K562 (cell line): ENCODE results near the gene IMMP2L. TPM values are rescaled to one million over a fixed set of nuclear protein-coding genes. Genes with fewer than 3 reads are reported as not detected.

ENCODE experiments used
- ATAC-seq: fragments of 200-7000 bp; cut with Tn5 transposase; 3 replicates; pipeline ENCODE4 v1.9.1; 2020; ENCODE audit warnings: moderate library complexity
- BruUV-seq: library from RNA; stranded (reverse); fragments of 400-500 nt; replicated peaks from 2 replicates; lab custom pipeline; 2021; lab: Mats Ljungman, UMichigan
- CTCF ChIA-PET: fragments of 300-600 bp; formaldehyde crosslinking; extraction: SDS; loops from one replicate; lab custom pipeline; 2021; ENCODE audit warnings: low intra/inter-chr PET ratio; lab: Yijun Ruan, JAX
- POLR2A ChIA-PET: fragments of 300-600, 350-650 bp; sonication (Branson Sonifier 250); formaldehyde crosslinking; extraction: SDS; loops from one replicate; lab custom pipeline; 2021; ENCODE audit warnings: antibody characterized with exemption, inconsistent platforms; lab: Yijun Ruan, JAX
- DNase-seq, 4 experiments: peaks; one replicate each; pipeline versions ENCODE4 v3.0.0 to v3.0.0-alpha.2; 2011 to 2018; ENCODE audit warnings: low spot score in 3 of 4, mixed read lengths in 3 of 4; ENCODE audit errors: extremely low read depth in 1 of 4
- FAIRE-seq: peaks from 2 replicates; lab custom pipeline; 2011; peaks lifted over from hg19 to GRCh38; lab: Jason Lieb, UNC
- H2AFZ ChIP-seq: 2 replicates; pipeline ENCODE4 v1.6.0; 2011; ENCODE audit warnings: low read depth, low read length, control low read depth, inconsistent platforms
- H3K27ac ChIP-seq: fragments of 200-600 bp; 3 replicates; pipeline ENCODE4 v1.8.0; 2011; ENCODE audit warnings: low read depth, mild to moderate bottlenecking, control low read depth, inconsistent platforms, low read length, moderate library complexity, mixed read lengths; ENCODE audit errors: extremely low read depth
- H3K27me3 ChIP-seq, 2 experiments: fragments of 300-600 bp in 1 of 2; 2 replicates in 1 of 2; 3 replicates in 1 of 2; pipeline versions ENCODE4 v1.6.0 to v1.8.0; 2011; ENCODE audit warnings: inconsistent platforms in 2 of 2, low read length in 2 of 2, mild to moderate bottlenecking in 1 of 2, mixed read lengths in 1 of 2, moderate library complexity in 1 of 2; ENCODE audit not compliant: control insufficient read depth in 2 of 2, insufficient read depth in 2 of 2
- H3K36me3 ChIP-seq: fragments of 300-600 bp; 3 replicates; pipeline ENCODE4 v1.8.0; 2011; ENCODE audit warnings: mild to moderate bottlenecking, low read length, inconsistent platforms; ENCODE audit not compliant: control insufficient read depth, insufficient read depth
- H3K4me1 ChIP-seq, 2 experiments: fragments of 200-600 bp in 1 of 2; replicated peaks in 1 of 2; 2 replicates in 1 of 2; 3 replicates in 1 of 2; pipeline versions ENCODE4 v1.5.1 to v1.8.0; 2011; ENCODE audit warnings: inconsistent platforms in 2 of 2, low read length in 2 of 2, mild to moderate bottlenecking in 1 of 2, mixed read lengths in 1 of 2, moderate library complexity in 1 of 2; ENCODE audit not compliant: control insufficient read depth in 2 of 2, insufficient read depth in 2 of 2
- H3K4me2 ChIP-seq: 2 replicates; pipeline ENCODE4 v1.6.1; 2011; ENCODE audit warnings: low read length, control low read depth, inconsistent platforms, mixed read lengths; ENCODE audit not compliant: insufficient read depth
- H3K4me3 ChIP-seq: fragments of 200-600 bp; sonication (generic), shearing (Covaris generic); 2 replicates; pipeline ENCODE4 v1.5.1; 2016; ENCODE audit warnings: control low read depth, inconsistent platforms
- H3K79me2 ChIP-seq: fragments of 200-600 bp; 3 replicates; pipeline ENCODE4 v1.8.0; 2011; ENCODE audit warnings: low read length, inconsistent platforms; ENCODE audit not compliant: control insufficient read depth, insufficient read depth
- H3K9ac ChIP-seq, 2 experiments: 2 replicates each; pipeline versions ENCODE4 v1.6.0 to v1.6.1; 2011; ENCODE audit warnings: low read depth in 2 of 2, low read length in 2 of 2, control low read depth in 1 of 2, inconsistent platforms in 1 of 2, mild to moderate bottlenecking in 1 of 2, mixed read lengths in 1 of 2; ENCODE audit not compliant: insufficient read depth in 1 of 2
- H3K9me1 ChIP-seq: one replicate; pipeline ENCODE4 v1.6.0; 2011; ENCODE audit warnings: inconsistent platforms, mild to moderate bottlenecking, low read length, moderate library complexity; ENCODE audit not compliant: control insufficient read depth, insufficient read depth
- H3K9me3 ChIP-seq: replicated peaks from 2 replicates; pipeline ENCODE4 v1.5.1; 2011; ENCODE audit warnings: low read depth, low read length, inconsistent platforms; ENCODE audit not compliant: control insufficient read depth, insufficient read depth
- H4K20me1 ChIP-seq: replicated peaks from 2 replicates; pipeline ENCODE4 v1.6.1; 2011; ENCODE audit warnings: low read length, inconsistent platforms, mixed read lengths; ENCODE audit not compliant: control insufficient read depth, insufficient read depth
- LARP7 ChIP-seq: fragments of 450-650 bp; IDR thresholded peaks from 2 replicates; pipeline ENCODE4 v1.6.1; 2016
- ZNF764 ChIP-seq: fragments of 250-450 bp; sonication (Bioruptor Pico); IDR thresholded peaks from 2 replicates; pipeline ENCODE4 v1.4.0; 2020; ENCODE audit warnings: low read depth, mild to moderate bottlenecking, moderate library complexity
- WGBS: fragments of 100-300 bp; shearing (Covaris generic); methylation state at CpG from one replicate; pipeline ENCODE4 v1.1.6; 2016; ENCODE audit warnings: low coverage, mixed read lengths; ENCODE audit not compliant: insufficient coverage; ENCODE audit errors: missing lambda C conversion rate; 5-methylcytosine and 5-hydroxymethylcytosine counted together
- in situ Hi-C: fragments of 300-500 bp; cut with MboI; formaldehyde crosslinking; loops from 4 replicates; pipeline ENCODE4 v1.15.0; 2018; ENCODE audit warnings: inconsistent platforms, mixed read lengths
- intact Hi-C: fragments of 100-400 bp; cut with micrococcal nuclease; formaldehyde crosslinking; loops from 2 replicates; pipeline ENCODE4 v1.14.2; 2022
- polyA plus RNA-seq, 8 experiments: library from polyadenylated mRNA; depleted of rRNA in 4 of 8; stranded (reverse) in 5 of 8; unstranded in 3 of 8; fragments of >200 nt; fragmentation: Nextera tagmentation in 2 of 8; fragmentation: Illumina TruSeq in 1 of 8; extraction: Ambion mirVana in 2 of 8; extraction: Trizol in 1 of 8; gene quantifications; 2 replicates each; pipeline versions ENCODE4 v1.2.1 to v1.2.3, GENCODE V29; 2011 to 2014; ENCODE audit warnings: inconsistent platforms in 1 of 8, missing spikeins in 1 of 8
- total RNA-seq, 7 experiments: library from RNA; depleted of rRNA in 6 of 7; stranded (reverse); fragments of >200 nt in 6 of 7; fragmentation: Illumina TruSeq in 2 of 7; extraction: Trizol in 2 of 7; gene quantifications; 2 replicates each; pipeline versions ENCODE4 v1.2.1 to v1.2.3, GENCODE V29; 2011 to 2021; ENCODE audit warnings: low replicate concordance in 1 of 7
- TF ChIP-seq, protein P1 (sequence below): fragments of 250-450 bp; sonication (Bioruptor Pico); IDR thresholded peaks from 2 replicates; pipeline ENCODE4 v1.4.0; 2020; ENCODE audit warnings: mild to moderate bottlenecking, moderate library complexity, borderline replicate concordance
- TF ChIP-seq, protein P2 (sequence below), 2 experiments: fragments of 450-650 bp in 1 of 2; IDR thresholded peaks; 2 replicates each; pipeline ENCODE4 v1.6.1; 2011 to 2017; ENCODE audit warnings: low read depth in 2 of 2, antibody characterized with exemption in 1 of 2, borderline replicate concordance in 1 of 2, low read length in 1 of 2, mild to moderate bottlenecking in 1 of 2, mixed read lengths in 1 of 2; ENCODE audit not compliant: control insufficient read depth in 1 of 2
- TF ChIP-seq, protein P3 (sequence below), 2 experiments: fragments of 450-650 bp; formaldehyde crosslinking in 1 of 2; IDR thresholded peaks; 2 replicates each; pipeline versions ENCODE4 v1.4.0 to v1.6.1; 2014 to 2020; ENCODE audit warnings: mild to moderate bottlenecking in 2 of 2, borderline replicate concordance in 1 of 2, low read depth in 1 of 2

IMMP2L gene
- total and polyA plus RNA-seq, 9 of the 15 experiments (the other 6 are each of a cell fraction or from before 2014, with no cell fraction given), result 29.7 to 116 (median 53.0) TPM

GRCh38 chr7:111588065-111588433 lies 25.8 kb upstream of the IMMP2L start:
- H3K9me1 ChIP-seq, result no peaks in the 10 kb centered on the region
- DNase-seq, result no peak
- no peaks in the 10 kb centered on the region for H3K9me3 ChIP-seq
- no TSS peak for BruUV-seq
- TF ChIP-seq LARP7 (no peak), ZNF764 (CRISPR knock-in tag) (no peak)
- TF ChIP-seq, protein P1, sequence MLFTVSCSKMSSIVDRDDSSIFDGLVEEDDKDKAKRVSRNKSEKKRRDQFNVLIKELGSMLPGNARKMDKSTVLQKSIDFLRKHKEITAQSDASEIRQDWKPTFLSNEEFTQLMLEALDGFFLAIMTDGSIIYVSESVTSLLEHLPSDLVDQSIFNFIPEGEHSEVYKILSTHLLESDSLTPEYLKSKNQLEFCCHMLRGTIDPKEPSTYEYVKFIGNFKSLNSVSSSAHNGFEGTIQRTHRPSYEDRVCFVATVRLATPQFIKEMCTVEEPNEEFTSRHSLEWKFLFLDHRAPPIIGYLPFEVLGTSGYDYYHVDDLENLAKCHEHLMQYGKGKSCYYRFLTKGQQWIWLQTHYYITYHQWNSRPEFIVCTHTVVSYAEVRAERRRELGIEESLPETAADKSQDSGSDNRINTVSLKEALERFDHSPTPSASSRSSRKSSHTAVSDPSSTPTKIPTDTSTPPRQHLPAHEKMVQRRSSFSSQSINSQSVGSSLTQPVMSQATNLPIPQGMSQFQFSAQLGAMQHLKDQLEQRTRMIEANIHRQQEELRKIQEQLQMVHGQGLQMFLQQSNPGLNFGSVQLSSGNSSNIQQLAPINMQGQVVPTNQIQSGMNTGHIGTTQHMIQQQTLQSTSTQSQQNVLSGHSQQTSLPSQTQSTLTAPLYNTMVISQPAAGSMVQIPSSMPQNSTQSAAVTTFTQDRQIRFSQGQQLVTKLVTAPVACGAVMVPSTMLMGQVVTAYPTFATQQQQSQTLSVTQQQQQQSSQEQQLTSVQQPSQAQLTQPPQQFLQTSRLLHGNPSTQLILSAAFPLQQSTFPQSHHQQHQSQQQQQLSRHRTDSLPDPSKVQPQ (CRISPR knock-in tag), result no peak
- TF ChIP-seq, protein P2, sequence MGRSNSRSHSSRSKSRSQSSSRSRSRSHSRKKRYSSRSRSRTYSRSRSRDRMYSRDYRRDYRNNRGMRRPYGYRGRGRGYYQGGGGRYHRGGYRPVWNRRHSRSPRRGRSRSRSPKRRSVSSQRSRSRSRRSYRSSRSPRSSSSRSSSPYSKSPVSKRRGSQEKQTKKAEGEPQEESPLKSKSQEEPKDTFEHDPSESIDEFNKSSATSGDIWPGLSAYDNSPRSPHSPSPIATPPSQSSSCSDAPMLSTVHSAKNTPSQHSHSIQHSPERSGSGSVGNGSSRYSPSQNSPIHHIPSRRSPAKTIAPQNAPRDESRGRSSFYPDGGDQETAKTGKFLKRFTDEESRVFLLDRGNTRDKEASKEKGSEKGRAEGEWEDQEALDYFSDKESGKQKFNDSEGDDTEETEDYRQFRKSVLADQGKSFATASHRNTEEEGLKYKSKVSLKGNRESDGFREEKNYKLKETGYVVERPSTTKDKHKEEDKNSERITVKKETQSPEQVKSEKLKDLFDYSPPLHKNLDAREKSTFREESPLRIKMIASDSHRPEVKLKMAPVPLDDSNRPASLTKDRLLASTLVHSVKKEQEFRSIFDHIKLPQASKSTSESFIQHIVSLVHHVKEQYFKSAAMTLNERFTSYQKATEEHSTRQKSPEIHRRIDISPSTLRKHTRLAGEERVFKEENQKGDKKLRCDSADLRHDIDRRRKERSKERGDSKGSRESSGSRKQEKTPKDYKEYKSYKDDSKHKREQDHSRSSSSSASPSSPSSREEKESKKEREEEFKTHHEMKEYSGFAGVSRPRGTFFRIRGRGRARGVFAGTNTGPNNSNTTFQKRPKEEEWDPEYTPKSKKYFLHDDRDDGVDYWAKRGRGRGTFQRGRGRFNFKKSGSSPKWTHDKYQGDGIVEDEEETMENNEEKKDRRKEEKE (IDR thresholded peaks at IDR 0.05; ENCODE audit: borderline replicate concordance in 1 of 2, control insufficient read depth in 1 of 2, low read depth in 2 of 2, low read length in 1 of 2), result no peak
- TF ChIP-seq, protein P3, sequence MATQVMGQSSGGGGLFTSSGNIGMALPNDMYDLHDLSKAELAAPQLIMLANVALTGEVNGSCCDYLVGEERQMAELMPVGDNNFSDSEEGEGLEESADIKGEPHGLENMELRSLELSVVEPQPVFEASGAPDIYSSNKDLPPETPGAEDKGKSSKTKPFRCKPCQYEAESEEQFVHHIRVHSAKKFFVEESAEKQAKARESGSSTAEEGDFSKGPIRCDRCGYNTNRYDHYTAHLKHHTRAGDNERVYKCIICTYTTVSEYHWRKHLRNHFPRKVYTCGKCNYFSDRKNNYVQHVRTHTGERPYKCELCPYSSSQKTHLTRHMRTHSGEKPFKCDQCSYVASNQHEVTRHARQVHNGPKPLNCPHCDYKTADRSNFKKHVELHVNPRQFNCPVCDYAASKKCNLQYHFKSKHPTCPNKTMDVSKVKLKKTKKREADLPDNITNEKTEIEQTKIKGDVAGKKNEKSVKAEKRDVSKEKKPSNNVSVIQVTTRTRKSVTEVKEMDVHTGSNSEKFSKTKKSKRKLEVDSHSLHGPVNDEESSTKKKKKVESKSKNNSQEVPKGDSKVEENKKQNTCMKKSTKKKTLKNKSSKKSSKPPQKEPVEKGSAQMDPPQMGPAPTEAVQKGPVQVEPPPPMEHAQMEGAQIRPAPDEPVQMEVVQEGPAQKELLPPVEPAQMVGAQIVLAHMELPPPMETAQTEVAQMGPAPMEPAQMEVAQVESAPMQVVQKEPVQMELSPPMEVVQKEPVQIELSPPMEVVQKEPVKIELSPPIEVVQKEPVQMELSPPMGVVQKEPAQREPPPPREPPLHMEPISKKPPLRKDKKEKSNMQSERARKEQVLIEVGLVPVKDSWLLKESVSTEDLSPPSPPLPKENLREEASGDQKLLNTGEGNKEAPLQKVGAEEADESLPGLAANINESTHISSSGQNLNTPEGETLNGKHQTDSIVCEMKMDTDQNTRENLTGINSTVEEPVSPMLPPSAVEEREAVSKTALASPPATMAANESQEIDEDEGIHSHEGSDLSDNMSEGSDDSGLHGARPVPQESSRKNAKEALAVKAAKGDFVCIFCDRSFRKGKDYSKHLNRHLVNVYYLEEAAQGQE (IDR thresholded peaks at IDR 0.05; ENCODE audit: borderline replicate concordance), result peak; percentile 26; the same call in 1 of the 2 replicates
- TF ChIP-seq, protein P3 (CRISPR knock-in tag; IDR thresholded peaks at IDR 0.05; ENCODE audit: low read depth), result no peak
- H3K27me3 ChIP-seq, result peaks cover 8 to 10% of the 10 kb centered on the region in 2 experiments; a peak in 3 of 5 replicates
- no peaks in the 10 kb centered on the region for H3K4me1 ChIP-seq
- no peak overlapping the region for H2AFZ ChIP-seq
- no peak overlapping the region for H3K4me3 ChIP-seq
- POLR2A ChIA-PET, result interaction anchor here (0.9 to 1.0 kb wide), 2 partner anchors 10 to 27 kb away, joined by 3 read pairs; no protein-coding TSS in a partner anchor
- intact Hi-C loops (no loop called here), in situ Hi-C loops (no loop called here)
- 3% methylated on average over 3 of the region's 3 CpGs for WGBS
- ATAC-seq, result peak; percentile 17; the same call in 1 of the 3 replicates
- no peak for FAIRE-seq
- CTCF ChIA-PET, result no interaction called here
- no peak overlapping the region for H3K9ac ChIP-seq
- no peaks in the 10 kb centered on the region for H4K20me1 ChIP-seq
- H3K36me3 ChIP-seq, result no peaks in the 10 kb centered on the region
- H3K79me2 ChIP-seq, result no peaks in the 10 kb centered on the region
- no peak overlapping the region for H3K27ac ChIP-seq
- no peak overlapping the region for H3K4me2 ChIP-seq
